Thoracic aorta (tissue), 2 donors: Measurements from ENCODE around the gene ACP2. TPM values are rescaled to one million over a fixed set of nuclear protein-coding genes. Genes with fewer than 3 reads are reported as not detected.
"Not testable (repeated sequence)": the region's sequence is repeated elsewhere in the genome, so short reads cannot be mapped to it uniquely, and the experiment has no call there.

Experiments
- ATAC-seq: fragments of 150-250 bp; one replicate; pipeline ENCODE4 v1.8.0; 2017; ENCODE audit warnings: low read depth; ENCODE audit not compliant: insufficient number of reproducible peaks, low FRiP score
- DNase-seq: peaks from one replicate; pipeline ENCODE4 v3.0.0-alpha.2; 2020; ENCODE audit warnings: low spot score
- H3K27ac ChIP-seq, 2 donors: fragments of 200-600 bp; sonication (generic); 1 replicate in 1 of 2; 2 replicates in 1 of 2; pipeline ENCODE4 v1.5.1; 2016; ENCODE audit warnings: mild to moderate bottlenecking in 2 of 2, moderate library complexity in 2 of 2
- H3K27me3 ChIP-seq: fragments of 200-600 bp; sonication (generic); replicated peaks from 2 replicates; pipeline ENCODE4 v1.6.0; 2016; ENCODE audit warnings: mild to moderate bottlenecking; ENCODE audit not compliant: insufficient read depth
- H3K36me3 ChIP-seq: fragments of 200-600 bp; sonication (generic); one replicate; pipeline ENCODE4 v1.5.1; 2016
- H3K4me1 ChIP-seq, 2 donors: fragments of 200-600 bp; sonication (generic); 1 replicate in 1 of 2; 2 replicates in 1 of 2; pipeline versions ENCODE4 v1.5.1 to v1.6.0; 2016; ENCODE audit warnings: low read depth in 2 of 2, mild to moderate bottlenecking in 1 of 2; ENCODE audit not compliant: control insufficient read depth in 1 of 2
- H3K4me3 ChIP-seq: fragments of 200-600 bp; sonication (generic); 2 replicates; pipeline ENCODE4 v1.5.1; 2016; ENCODE audit warnings: mild to moderate bottlenecking
- H3K9me3 ChIP-seq: fragments of 200-600 bp; sonication (generic); 2 replicates; pipeline ENCODE4 v1.5.1; 2016
- CTCF ChIP-seq: fragments of 200-600 bp; sonication (generic); IDR thresholded peaks from one replicate; pipeline ENCODE4 v1.5.1; 2019; ENCODE audit warnings: antibody characterized with exemption
- total RNA-seq, 2 donors: library from RNA; depleted of rRNA; stranded (reverse); fragments of >200 nt; gene quantifications; one replicate each; pipeline versions ENCODE4 v1.1.0 to v1.2.3, GENCODE V29; 2016

ACP2 gene
- total RNA-seq, 2 donors from 2014 or later: 39.4 to 59.7 TPM

- Histone ChIP-seq H3K4me3 (no peak overlapping the region), H3K27ac (no peak overlapping the region), H3K4me1 (peaks cover 17 to 25% of the 10 kb centered on the region in 2 donors), H3K9me3 (no peaks in the 10 kb centered on the region), H3K36me3 (no peaks in the 10 kb centered on the region), H3K27me3 (no peaks in the 10 kb centered on the region)
- TF ChIP-seq CTCF: no peak
- ATAC-seq (no peak), DNase-seq (no peak)
Measured at GRCh38 chr11:47192111-47192510, 56.5 kb downstream of the ACP2 start.

DNA sequence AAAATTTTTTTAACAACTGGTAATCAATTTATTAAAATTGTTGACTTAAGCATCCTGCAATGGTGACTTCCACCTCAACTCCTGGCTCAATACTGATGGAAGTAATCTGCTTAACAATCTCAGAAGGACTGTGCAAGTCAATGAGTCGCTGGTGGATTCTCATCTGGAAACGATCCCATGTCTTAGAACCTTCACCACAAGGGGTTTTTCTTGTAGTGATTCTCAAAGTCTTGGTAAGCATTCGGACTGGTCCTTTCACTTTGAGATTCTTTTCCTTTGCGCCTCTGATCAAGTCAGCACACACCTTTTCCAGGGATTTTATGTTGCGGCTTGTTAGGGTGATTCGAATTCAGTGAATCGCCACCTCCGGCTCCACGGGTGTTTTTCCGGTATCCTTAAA, 57.5 kb downstream of the ACP2 start:
- DNase-seq, H3K36me3 ChIP-seq, H3K27ac ChIP-seq, ATAC-seq, H3K27me3 ChIP-seq, H3K9me3 ChIP-seq, H3K4me3 ChIP-seq: not testable (repeated sequence)
- H3K4me1 ChIP-seq: peaks cover 17 to 32% of the 10 kb centered on the region in 2 donors

Other genes starting within 250 kb of the ACP2 start
- 100 to 1,000 TPM; 122 to 164 TPM for gene ARFGAP2, start 71.9 kb downstream of the ACP2 start, total RNA-seq
- 10 to 100 TPM; 30.3 to 44.4 TPM for gene PACSIN3, start 62.4 kb downstream of the ACP2 start, total RNA-seq
- gene DDB2, start 33.8 kb downstream of the ACP2 start, total RNA-seq: 10 to 100 TPM; 45.6 to 69.7 TPM
- 10 to 100 TPM; 11.6 to 20.4 TPM for gene NR1H3, start 9.2 kb upstream of the ACP2 start, total RNA-seq
- gene MADD, start 21.3 kb upstream of the ACP2 start, total RNA-seq: 10 to 100 TPM; 58.9 to 74.3 TPM
- gene MYBPC3, start 103.9 kb upstream of the ACP2 start, total RNA-seq: not detected
- 10 to 100 TPM; 35.0 to 44.4 TPM for gene SPI1, start 129.7 kb upstream of the ACP2 start, total RNA-seq
- gene SLC39A13, start 159.8 kb upstream of the ACP2 start, total RNA-seq: 100 to 1,000 TPM in 1 of 2 donors, 10 to 100 TPM in 1; 97.7 to 163 TPM
- 100 to 1,000 TPM; 122 to 160 TPM for gene PSMC3, start 177.6 kb upstream of the ACP2 start, total RNA-seq
- gene RAPSN, start 200.3 kb upstream of the ACP2 start, total RNA-seq: under 1 TPM in 1 of 2 donors, not detected in 1; 0.41 TPM